ENCODE results near the gene UFSP1. TPM values are rescaled to one million over a fixed set of nuclear protein-coding genes. Genes with fewer than 3 reads are reported as not detected.
"Not testable (repeated sequence)": the region's sequence is repeated elsewhere in the genome, so short reads cannot be mapped to it uniquely, and the experiment has no call there.

UFSP1 gene
- total and polyA plus RNA-seq, 12 donors, result 2.5 to 12.7 (median 5.9) TPM

DNA sequence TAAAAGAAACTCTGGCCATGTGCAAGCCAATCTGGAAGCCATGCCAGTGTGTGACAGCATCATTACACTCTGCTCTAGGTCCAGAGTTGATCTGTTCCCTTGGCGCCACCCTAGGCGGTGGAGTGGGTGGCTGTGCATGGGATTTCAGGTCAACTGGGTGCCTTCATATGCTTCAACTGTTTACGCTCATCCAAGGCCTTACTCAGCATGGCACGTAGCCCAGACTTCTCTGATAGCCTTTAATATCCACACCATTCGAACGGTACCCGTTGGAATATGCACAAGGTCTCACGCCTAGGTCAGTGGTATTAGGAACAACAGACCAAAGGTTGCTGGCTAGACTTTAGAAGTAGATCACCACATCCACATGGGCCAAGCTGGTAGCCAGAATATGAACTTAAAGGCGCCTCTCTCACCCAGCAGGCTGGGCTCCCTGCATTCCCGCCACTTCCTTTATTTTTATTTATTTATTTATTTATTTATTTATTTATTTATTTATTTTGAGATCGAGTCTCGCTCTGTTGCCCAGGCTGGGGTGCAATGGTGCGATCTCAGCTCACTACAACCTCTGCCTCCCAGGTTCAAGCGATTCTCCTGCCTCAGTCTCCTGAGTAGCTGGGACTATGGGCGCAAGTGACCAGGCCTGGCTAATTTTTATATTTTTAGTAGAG lies 24.8 kb upstream of the UFSP1 start:
- Histone ChIP-seq H3K4me1 (replicated peaks in 1 of 2) (no peaks in the 10 kb centered on the region), H3K27ac (no peak overlapping the region), H3K9me3 (replicated peaks in 1 of 3) (no peaks in the 10 kb centered on the region), H3K27me3 (no peaks in the 10 kb centered on the region), H3K36me3 (replicated peaks in 1 of 2) (no peaks in the 10 kb centered on the region), H3K4me3 (no peak overlapping the region)
- TF ChIP-seq CTCF (IDR thresholded peaks at IDR 0.05) (no peak), POLR2A (IDR thresholded peaks at IDR 0.05) (no peak)
- intact Hi-C loops (cut with DNase I), result no loop called here
- DNase-seq, result peak in 4 of 7 donors; percentile 21 to 41 (median 24)
- 73 to 80% (median 78%) methylated on average over 14 to 15 of the region's 15 CpGs for WGBS, 4 donors

- no peaks in the 10 kb centered on the region for H3K27me3 ChIP-seq
- TF ChIP-seq CTCF (IDR thresholded peaks at IDR 0.05), result no peak
- no peak for TF ChIP-seq POLR2A (IDR thresholded peaks at IDR 0.05)
- no peak for DNase-seq
- no peak overlapping the region for H3K4me3 ChIP-seq
- no peaks in the 10 kb centered on the region for H3K9me3 ChIP-seq (replicated peaks in 1 of 3)
- intact Hi-C loops (cut with DNase I), result no loop called here
- no peaks in the 10 kb centered on the region for H3K36me3 ChIP-seq (replicated peaks in 1 of 2)
- H3K27ac ChIP-seq, result no peak overlapping the region
- 71 to 97% (median 86%) methylated on average over 2 to 3 of the region's 3 CpGs for WGBS, 4 donors
- H3K4me1 ChIP-seq (replicated peaks in 1 of 2), result no peaks in the 10 kb centered on the region
Measured at GRCh38 chr7:100911484-100911883, 22.0 kb upstream of the UFSP1 start.

DNA sequence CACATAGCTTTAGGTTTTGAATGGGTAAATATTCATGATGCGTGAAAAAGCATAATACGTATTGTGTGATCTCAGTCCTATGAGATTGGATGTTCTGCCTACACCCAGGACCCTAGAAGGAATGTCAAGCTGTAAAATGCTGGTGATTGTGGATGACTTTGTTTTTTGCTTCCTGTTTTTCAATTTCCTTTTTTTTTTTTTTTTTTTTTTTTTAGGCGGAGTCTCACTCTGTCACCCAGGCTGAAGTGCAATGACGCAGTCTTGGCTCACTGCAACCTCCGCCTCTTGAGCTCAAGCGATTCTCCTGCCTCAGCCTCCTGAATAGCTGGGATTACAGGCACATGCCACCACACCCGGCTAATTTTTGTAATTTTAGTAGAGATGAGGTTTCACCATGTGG lies 20.9 kb upstream of the UFSP1 start:
- H3K4me1 ChIP-seq (replicated peaks in 1 of 2); intact Hi-C loops (cut with DNase I); H3K4me3 ChIP-seq; H3K27me3 ChIP-seq; H3K27ac ChIP-seq; H3K9me3 ChIP-seq (replicated peaks in 1 of 3); H3K36me3 ChIP-seq (replicated peaks in 1 of 2): not testable (repeated sequence)
- DNase-seq, result peak in 2 of 7 donors; percentile 12 to 18
- 73 to 87% (median 82%) methylated on average over 7 of the region's 7 CpGs for WGBS, 4 donors

DNA sequence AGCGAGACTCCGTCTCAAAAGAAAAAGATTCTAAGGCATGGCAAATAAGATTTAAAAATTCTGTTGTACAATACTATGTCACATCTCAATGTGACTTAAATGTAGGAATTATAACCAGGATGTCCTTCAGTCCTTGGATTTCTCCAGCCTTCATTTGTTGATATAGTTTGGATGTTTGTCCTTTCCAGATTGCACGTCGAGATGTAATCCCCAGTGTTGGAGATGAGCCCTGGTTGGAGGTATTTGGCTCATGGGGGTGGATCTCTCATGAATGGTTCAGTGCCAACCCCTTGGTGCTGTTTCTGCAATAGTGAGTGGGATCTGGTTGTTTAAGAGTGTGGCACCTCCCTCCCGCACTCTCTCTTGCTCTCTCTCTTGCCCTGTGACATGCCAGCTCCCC lies 19.0 kb upstream of the UFSP1 start:
- no peaks in the 10 kb centered on the region for H3K4me1 ChIP-seq (replicated peaks in 1 of 2)
- intact Hi-C loops (cut with DNase I), result no loop called here
- H3K27ac ChIP-seq, result no peak overlapping the region
- TF ChIP-seq CTCF (IDR thresholded peaks at IDR 0.05), result no peak
- no peak for TF ChIP-seq POLR2A (IDR thresholded peaks at IDR 0.05)
- H3K36me3 ChIP-seq (replicated peaks in 1 of 2), result no peaks in the 10 kb centered on the region
- no peak for DNase-seq
- WGBS, 4 donors, result 90 to 98% (median 93%) methylated on average over 5 of the region's 5 CpGs
- H3K9me3 ChIP-seq (replicated peaks in 1 of 3), result no peaks in the 10 kb centered on the region
- no peak overlapping the region for H3K4me3 ChIP-seq
- no peaks in the 10 kb centered on the region for H3K27me3 ChIP-seq

- no peak for DNase-seq
- intact Hi-C loops (cut with DNase I), result no loop called here
- no peaks in the 10 kb centered on the region for H3K4me1 ChIP-seq (replicated peaks in 1 of 2)
- H3K27me3 ChIP-seq, result peaks cover 15% of the 10 kb centered on the region
- no peaks in the 10 kb centered on the region for H3K9me3 ChIP-seq (replicated peaks in 1 of 3)
- 70 to 100% (median 81%) methylated on average over 1 to 7 of the region's 7 CpGs for WGBS, 4 donors
- TF ChIP-seq CTCF (IDR thresholded peaks at IDR 0.05) (no peak), POLR2A (IDR thresholded peaks at IDR 0.05) (no peak)
- no peaks in the 10 kb centered on the region for H3K36me3 ChIP-seq (replicated peaks in 1 of 2)
- H3K4me3 ChIP-seq, result no peak overlapping the region
- H3K27ac ChIP-seq, result no peak overlapping the region
Measured at GRCh38 chr7:100902638-100903037, 13.1 kb upstream of the UFSP1 start.
